ENCODE data around the gene C1QB. TPM values are rescaled to one million over a fixed set of nuclear protein-coding genes. Genes with fewer than 3 reads are reported as not detected.

The C1QB gene
- total RNA-seq, 1 donor = 0.72 TPM

DNA sequence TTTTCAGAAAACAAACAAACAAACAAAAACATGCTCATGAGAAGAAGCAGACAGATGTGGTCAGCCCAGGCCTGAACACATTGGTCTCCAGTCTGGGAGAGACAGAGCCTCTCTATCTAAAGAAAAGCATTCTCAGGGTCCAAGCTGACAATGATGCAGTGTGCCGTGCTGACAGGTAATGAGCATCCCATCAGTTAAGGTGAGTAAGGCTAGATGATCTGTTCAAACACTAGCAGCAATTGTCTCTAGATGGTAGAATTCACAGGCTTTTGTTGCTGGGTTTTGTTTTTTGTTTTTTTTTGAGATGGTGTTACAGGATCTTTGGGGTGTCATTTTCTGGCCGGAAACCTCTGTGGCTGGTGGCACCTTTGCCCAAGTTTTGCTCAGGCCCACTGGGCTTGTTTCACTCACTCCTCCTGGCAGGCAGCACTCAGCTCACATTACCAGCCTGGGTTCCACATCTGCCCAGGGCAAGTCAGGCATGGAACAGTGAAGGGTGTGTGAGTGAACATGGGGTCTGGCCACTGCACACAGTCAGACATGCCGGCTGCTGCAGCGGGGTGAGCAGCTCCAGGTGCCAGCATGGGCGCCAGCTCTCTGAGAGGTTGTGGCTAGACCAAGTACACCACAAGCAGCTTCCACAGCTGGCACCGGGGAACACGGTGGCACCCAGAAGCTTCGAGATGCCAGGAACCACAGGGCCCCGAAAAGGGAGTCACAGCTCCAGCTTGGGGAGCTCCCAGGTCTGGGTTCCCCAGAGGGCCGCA is 19.2 kb upstream of the C1QB start:
- Histone ChIP-seq H3K9me3 (ENCODE audit: low read depth, low read length) (no peaks in the 10 kb centered on the region), H3K4me3 (ENCODE audit: insufficient read depth, low read length) (no peak overlapping the region), H3K79me2 (ENCODE audit: insufficient read depth, low read length) (no peaks in the 10 kb centered on the region), H3K4me1 (ENCODE audit: insufficient read depth, low read length) (no peaks in the 10 kb centered on the region), H3K4me2 (ENCODE audit: insufficient read depth, low read length) (no peak overlapping the region), H4K20me1 (ENCODE audit: insufficient read depth, low read length) (no peaks in the 10 kb centered on the region), H2AFZ (ENCODE audit: low read length) (no peak overlapping the region), H3K36me3 (ENCODE audit: insufficient read depth, low read length) (no peaks in the 10 kb centered on the region), H3K27me3 (ENCODE audit: insufficient read depth, low read length) (peaks cover 25% of the 10 kb centered on the region), H3K27ac (ENCODE audit: low read depth, low read length) (no peak overlapping the region)
- TF ChIP-seq, protein P1, sequence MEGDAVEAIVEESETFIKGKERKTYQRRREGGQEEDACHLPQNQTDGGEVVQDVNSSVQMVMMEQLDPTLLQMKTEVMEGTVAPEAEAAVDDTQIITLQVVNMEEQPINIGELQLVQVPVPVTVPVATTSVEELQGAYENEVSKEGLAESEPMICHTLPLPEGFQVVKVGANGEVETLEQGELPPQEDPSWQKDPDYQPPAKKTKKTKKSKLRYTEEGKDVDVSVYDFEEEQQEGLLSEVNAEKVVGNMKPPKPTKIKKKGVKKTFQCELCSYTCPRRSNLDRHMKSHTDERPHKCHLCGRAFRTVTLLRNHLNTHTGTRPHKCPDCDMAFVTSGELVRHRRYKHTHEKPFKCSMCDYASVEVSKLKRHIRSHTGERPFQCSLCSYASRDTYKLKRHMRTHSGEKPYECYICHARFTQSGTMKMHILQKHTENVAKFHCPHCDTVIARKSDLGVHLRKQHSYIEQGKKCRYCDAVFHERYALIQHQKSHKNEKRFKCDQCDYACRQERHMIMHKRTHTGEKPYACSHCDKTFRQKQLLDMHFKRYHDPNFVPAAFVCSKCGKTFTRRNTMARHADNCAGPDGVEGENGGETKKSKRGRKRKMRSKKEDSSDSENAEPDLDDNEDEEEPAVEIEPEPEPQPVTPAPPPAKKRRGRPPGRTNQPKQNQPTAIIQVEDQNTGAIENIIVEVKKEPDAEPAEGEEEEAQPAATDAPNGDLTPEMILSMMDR (IDR thresholded peaks at IDR 0.05; ENCODE audit: extremely low read depth, low read depth, low read length) = no peak
- peak; percentile 76 for DNase-seq (ENCODE audit: insufficient read length, low spot score, missing footprints)

DNA sequence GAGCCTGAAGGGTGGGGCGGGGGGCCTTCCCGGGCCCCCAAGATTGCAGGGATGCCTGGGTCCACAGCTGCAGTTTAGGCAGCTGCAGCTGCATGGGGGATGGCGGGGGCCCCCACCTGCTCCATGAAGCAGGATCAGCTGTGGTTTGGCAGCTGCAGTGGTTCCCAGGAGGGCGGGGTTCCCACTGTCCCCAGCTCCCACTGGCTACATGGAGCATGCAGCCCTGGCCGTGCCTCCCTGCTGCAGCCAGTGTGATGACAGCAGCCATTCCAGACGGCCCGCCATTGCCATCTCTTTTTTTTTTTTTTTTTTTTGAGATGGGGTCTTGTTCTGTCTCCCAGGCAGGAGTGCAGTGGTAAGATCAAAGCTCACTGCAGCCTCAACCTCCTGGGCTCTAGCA is 17.6 kb upstream of the C1QB start:
- H3K9me3 ChIP-seq (ENCODE audit: low read depth, low read length) = no peaks in the 10 kb centered on the region
- no peaks in the 10 kb centered on the region for H3K36me3 ChIP-seq (ENCODE audit: insufficient read depth, low read length)
- peak; percentile 44 for DNase-seq (ENCODE audit: insufficient read length, low spot score, missing footprints)
- H3K27me3 ChIP-seq (ENCODE audit: insufficient read depth, low read length) = peaks cover 21% of the 10 kb centered on the region
- H2AFZ ChIP-seq (ENCODE audit: low read length) = no peak overlapping the region
- no peak overlapping the region for H3K4me2 ChIP-seq (ENCODE audit: insufficient read depth, low read length)
- no peak overlapping the region for H3K27ac ChIP-seq (ENCODE audit: low read depth, low read length)
- no peaks in the 10 kb centered on the region for H3K79me2 ChIP-seq (ENCODE audit: insufficient read depth, low read length)
- no peaks in the 10 kb centered on the region for H4K20me1 ChIP-seq (ENCODE audit: insufficient read depth, low read length)
- H3K4me3 ChIP-seq (ENCODE audit: insufficient read depth, low read length) = no peak overlapping the region
- TF ChIP-seq, protein P1 (IDR thresholded peaks at IDR 0.05; ENCODE audit: extremely low read depth, low read depth, low read length) = no peak
- no peaks in the 10 kb centered on the region for H3K4me1 ChIP-seq (ENCODE audit: insufficient read depth, low read length)

DNA sequence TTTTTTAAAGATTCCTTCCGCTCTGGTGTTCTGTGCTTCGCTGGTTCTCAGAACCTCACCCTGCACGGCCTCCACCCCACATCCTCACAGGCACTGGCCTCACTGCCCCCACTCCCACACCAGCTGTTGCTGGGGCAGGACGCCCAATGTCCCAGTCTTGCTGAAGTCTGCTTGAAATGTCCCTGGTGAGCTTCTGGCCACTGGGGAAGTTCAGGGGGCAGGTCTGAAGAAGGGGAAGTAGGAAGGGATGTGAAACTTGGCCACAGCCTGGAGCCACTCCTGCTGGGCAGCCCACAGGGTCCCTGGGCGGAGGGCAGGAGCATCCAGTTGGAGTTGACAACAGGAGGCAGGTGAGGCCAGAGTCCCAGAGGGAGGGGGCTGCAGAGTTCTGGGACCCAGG is 16.7 kb upstream of the C1QB start, which contains the start of gene C1QA:
C1QA (plus strand) TSS at position 276 of the 400 bp plus-strand sequence. CDS start 989 bp downstream, outside the sequence.
- no peak within 1 kb of the TSS for H2AFZ ChIP-seq (ENCODE audit: low read length)
- no peaks in the 10 kb centered on the region for H3K36me3 ChIP-seq (ENCODE audit: insufficient read depth, low read length)
- H3K4me2 ChIP-seq (ENCODE audit: insufficient read depth, low read length) = no peak within 1 kb of the TSS
- no peaks in the 10 kb centered on the region for H3K9me3 ChIP-seq (ENCODE audit: low read depth, low read length)
- H4K20me1 ChIP-seq (ENCODE audit: insufficient read depth, low read length) = no peaks in the 10 kb centered on the region
- no peaks in the 10 kb centered on the region for H3K79me2 ChIP-seq (ENCODE audit: insufficient read depth, low read length)
- DNase-seq (ENCODE audit: insufficient read length, low spot score, missing footprints) = peak; percentile 18
- no peak within 1 kb of the TSS for H3K27ac ChIP-seq (ENCODE audit: low read depth, low read length)
- TF ChIP-seq, protein P1 (IDR thresholded peaks at IDR 0.05; ENCODE audit: extremely low read depth, low read depth, low read length) = no peak
- peaks cover 21% of the 10 kb centered on the region for H3K27me3 ChIP-seq (ENCODE audit: insufficient read depth, low read length)
- H3K4me1 ChIP-seq (ENCODE audit: insufficient read depth, low read length) = no peaks in the 10 kb centered on the region
- H3K4me3 ChIP-seq (ENCODE audit: insufficient read depth, low read length) = no peak within 1 kb of the TSS

DNA sequence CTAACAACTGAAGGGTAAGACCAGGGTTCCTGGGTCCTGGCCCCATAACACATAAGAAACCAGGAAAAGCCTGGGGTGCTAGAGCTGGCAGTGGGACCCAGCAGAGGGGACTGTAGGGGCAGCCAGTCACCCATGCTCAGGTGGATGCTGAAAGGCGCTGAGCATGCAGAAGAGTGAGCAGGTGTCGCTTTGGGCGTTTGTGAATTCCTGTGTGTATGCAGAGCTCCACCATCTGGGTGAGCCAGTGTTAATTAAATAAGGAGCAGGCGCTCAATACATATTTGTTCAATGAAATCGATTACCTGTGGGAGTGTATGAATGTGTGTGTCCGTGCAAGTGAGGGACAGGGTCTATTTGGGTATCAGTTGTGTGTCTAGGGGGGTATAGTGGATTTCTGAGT is 16.1 kb upstream of the C1QB start:
- no peaks in the 10 kb centered on the region for H3K9me3 ChIP-seq (ENCODE audit: low read depth, low read length)
- H3K79me2 ChIP-seq (ENCODE audit: insufficient read depth, low read length) = no peaks in the 10 kb centered on the region
- no peak overlapping the region for H3K4me3 ChIP-seq (ENCODE audit: insufficient read depth, low read length)
- H3K27ac ChIP-seq (ENCODE audit: low read depth, low read length) = no peak overlapping the region
- peaks cover 2% of the 10 kb centered on the region for H4K20me1 ChIP-seq (ENCODE audit: insufficient read depth, low read length)
- peak; percentile 37 for DNase-seq (ENCODE audit: insufficient read length, low spot score, missing footprints)
- peaks cover 19% of the 10 kb centered on the region for H3K27me3 ChIP-seq (ENCODE audit: insufficient read depth, low read length)
- H3K36me3 ChIP-seq (ENCODE audit: insufficient read depth, low read length) = no peaks in the 10 kb centered on the region
- H3K4me1 ChIP-seq (ENCODE audit: insufficient read depth, low read length) = no peaks in the 10 kb centered on the region
- no peak overlapping the region for H2AFZ ChIP-seq (ENCODE audit: low read length)
- no peak overlapping the region for H3K4me2 ChIP-seq (ENCODE audit: insufficient read depth, low read length)
- TF ChIP-seq, protein P1 (IDR thresholded peaks at IDR 0.05; ENCODE audit: extremely low read depth, low read depth, low read length) = no peak

All from osteoblast (primary cell).